Measurements from ENCODE around the gene NTSR1.

The NTSR1 gene

DNA sequence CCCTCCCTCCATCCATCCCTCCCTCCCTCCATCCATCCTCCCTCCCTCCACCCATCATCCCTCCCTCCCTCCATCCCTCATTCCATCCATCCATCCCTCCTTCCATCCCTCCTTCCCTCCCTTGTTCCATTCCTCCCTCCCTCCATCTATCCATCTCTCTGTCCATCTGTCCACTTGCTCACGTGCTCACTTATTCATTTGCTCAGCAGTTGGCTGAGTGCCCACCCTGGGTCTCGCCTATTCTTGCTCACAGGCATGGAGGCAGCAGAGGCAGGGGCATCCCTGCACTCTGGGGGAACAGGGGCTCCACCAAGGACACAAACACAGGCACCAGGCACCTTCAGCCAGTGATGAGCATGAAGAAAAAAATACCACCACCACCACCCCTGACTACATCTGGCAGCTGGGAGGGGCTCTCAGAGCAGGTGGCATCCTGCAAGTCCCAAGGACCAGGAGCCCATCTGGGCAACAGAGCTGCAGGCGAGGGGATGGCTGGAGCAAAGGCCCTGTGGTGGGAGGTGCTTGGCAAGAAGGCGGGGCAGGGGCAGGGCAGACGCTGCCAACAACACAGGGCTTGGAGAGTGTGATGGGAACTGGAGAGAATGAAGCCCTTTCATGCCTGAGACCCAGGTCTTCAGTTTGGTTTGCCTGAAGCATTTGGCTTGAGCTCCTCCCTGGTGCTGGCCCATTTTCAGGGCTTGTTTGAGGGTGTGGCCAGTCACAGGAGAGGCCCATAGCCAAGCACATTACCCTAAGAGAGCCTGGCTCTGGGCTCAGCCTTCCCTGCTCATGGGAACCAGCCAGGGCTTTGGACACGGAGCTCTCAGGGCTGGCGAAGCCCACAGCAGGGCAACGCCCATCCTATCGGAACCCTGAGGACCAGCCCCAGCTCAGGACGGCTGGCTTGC lies 47.4 kb downstream of the NTSR1 start:
- DNase-seq (ENCODE audit: low read depth), result no peak

DNA sequence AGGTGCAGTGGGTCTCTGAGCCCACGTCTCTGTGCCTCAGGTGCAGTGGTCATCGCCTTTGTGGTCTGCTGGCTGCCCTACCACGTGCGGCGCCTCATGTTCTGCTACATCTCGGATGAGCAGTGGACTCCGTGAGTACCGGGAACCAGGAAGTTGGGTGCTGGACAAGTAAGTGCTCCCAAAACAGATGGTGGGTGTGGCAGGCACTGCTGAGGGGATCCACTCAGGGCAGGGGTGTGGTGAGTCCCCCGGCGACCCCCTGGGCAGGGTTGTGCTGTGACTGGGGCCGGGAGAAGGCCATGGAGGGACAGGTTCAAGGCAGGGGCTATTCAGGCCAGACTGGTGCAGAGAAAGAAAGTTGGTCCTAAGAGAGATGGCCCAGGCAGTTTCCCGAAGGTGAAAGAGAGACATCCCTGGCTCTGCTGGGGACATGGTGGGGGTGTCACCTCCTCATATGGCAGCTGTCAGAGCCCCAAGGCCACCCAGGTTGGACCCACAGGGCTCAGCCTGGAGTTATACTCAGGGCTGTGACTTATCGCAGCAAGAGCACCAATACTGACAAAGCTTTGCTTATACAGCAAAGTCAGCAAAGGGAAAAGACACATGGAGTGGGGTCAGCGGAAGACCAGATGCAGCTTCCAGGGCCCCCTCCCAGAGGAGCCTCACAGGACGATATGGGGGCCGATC lies 49.7 kb downstream of the NTSR1 start:
- DNase-seq (ENCODE audit: low read depth), result no peak

- DNase-seq (ENCODE audit: low read depth), result no peak
Measured at GRCh38 chr20:62759981-62760431, 51.4 kb downstream of the NTSR1 start.

DNA sequence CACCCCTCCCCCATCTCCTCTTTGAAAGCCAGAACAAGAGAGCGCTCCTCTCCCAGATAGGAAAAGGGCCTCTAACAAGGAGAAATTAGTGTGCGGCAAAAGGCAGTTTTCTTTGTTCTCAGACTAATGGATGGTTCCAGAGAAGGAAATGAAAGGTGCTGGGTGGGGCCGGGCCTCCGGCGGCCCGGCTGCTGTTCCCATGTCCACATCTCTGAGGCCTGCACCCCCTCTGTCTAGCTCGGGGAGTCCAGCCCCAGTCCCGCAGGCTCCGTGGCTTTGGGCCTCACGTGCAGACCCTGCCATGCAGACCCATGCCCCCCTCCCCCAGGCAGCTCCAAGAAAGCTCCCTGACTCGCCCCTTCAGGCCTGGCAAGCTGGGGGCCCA lies 51.8 kb downstream of the NTSR1 start:
- DNase-seq (ENCODE audit: low read depth), result no peak

GRCh38 chr20:62760856-62761758 lies 52.5 kb downstream of the NTSR1 start:
- no peak for DNase-seq (ENCODE audit: low read depth)

DNA sequence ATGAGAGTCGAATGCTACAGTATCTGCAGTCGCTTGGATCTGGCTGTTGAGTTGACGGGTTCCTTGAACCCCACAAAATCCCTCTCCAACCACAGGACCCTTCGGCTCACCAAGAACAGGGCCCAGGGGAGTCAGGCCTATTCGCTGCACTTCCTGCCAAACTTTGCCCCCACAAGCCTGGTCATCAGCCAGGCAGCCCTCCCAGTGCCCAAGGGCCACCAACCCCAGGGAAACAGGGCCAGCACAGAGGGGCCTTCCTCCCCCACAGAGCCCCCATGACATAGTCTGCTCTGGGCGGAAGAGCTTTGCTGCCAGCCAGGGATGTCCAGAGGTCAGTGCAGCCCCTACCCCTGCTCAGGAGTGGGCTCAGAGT lies 53.1 kb downstream of the NTSR1 start:
- no peak for DNase-seq (ENCODE audit: low read depth)

- DNase-seq (ENCODE audit: low read depth), result no peak
Measured at GRCh38 chr20:62762376-62762775, 53.7 kb downstream of the NTSR1 start.

DNA sequence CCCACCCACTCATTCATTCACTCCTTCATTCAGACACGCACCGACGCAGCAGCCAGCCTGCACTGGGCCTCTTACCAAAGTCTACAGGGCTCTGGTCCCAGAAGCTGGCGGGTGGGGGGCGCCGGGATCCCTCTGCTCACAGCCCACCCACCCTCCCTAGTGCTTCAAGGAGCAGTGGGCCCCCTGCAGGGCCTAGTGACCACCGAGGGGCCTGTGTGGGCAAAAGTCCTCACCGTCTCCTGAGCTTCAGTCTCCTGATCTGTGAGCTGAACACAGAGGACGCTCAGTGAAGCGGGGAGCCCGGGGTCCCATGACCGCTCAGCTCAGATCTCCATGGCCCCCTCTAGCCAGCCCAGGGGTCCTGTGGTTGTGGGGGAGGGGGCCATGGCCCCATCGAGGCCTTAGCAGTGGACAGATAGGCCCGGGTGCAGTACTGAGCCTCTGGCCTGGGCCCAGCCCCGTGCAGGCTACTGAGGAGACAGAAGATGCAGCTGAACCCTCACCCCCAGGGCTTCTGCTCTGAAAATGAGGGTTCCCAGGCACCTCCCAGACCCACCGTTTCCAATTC lies 54.2 kb downstream of the NTSR1 start:
- no peak for DNase-seq (ENCODE audit: low read depth)

- no peak for DNase-seq (ENCODE audit: low read depth)
Measured at GRCh38 chr20:62763404-62763803, 54.8 kb downstream of the NTSR1 start.

DNA sequence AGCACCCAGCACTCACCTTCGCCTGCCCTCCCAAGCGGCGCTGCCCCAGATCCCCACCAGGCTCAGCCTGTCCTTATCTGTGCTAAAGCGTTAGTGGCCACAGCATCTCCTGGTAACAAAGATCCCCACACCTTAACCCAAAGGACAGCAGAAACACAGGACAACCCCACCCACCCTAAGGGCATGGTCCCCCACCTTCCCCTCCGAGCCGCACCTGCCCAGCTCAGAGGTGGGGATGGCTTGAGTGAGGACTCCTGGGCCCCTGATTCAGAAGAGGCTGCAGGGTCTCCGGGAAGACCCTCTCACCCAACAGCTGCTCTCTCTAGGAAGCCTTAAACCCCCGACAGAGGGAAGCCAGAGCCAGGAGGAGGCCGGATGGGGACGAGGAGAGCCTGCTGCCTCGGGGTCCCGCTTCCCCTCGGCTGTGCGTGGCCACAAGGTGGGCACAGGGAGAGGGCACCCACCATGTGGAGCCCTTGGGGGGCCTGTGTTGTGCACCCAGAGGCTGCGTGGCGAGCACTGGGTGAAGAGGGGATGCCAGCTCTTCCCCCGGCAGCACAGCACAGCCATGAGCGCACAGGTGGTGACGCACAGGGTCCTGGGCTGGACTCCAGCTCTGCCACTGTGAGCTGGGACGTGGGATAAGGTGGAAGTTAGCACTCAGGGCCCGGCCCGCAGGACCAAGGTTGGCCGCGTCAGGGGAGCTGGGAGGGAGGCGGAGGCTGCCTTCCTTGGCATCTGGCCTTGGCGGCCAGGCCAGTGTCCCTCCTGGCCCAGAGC lies 55.7 kb downstream of the NTSR1 start:
- DNase-seq (ENCODE audit: low read depth), result no peak

DNA sequence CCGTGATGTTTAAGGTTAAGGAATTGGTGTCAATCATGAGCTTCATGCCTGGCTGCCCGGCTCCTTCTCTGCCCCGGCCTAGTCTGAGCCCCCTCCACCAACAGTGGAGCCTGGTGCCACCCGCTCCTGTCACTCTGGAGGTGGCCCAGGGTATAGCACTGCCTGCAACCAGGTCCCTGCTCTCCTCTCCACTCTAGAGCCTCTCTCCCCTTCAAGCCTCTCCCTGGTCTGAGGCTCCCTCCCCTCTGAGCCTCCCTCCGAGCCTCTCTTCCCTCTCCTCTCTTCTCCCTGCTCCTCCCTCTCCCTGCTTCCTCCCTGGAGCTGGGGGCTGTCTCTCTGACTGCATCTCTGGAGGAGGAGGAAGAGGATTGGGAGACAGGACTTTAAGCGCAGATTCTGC lies 56.4 kb downstream of the NTSR1 start:
- DNase-seq (ENCODE audit: low read depth), result no peak

DNA sequence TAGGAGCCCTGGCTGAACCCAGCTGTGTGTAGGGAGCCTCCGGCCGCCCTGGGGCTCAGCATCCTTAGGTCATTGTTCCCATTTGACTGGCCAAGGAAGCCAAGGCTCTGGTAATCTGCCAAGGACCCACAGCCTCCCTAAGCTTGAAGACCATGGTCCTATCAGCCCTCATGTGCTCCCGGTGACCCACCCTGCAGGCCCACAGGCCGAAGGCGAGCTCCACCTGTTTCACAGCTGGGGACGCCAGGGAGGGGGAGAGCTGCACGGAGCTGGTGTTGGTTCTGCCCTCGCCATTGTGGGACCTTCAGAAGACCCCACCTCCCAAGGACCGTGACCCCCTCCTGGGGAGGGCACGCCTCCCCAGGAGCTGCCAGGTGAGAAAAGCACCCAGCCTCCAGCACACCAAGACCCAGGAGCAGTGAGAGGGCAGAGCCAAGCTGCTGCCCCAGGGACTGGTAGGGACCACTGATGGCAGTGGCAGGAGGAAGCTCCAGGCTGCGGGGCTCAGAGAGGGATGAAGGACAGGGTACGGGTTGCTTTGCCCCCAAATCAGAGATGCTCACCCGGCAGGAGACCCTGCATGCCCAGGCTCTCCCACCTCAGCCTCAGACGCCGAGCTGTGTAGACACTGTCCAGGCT lies 56.9 kb downstream of the NTSR1 start:
- DNase-seq (ENCODE audit: low read depth), result no peak

- no peak for DNase-seq (ENCODE audit: low read depth)
Measured at GRCh38 chr20:62766071-62766450, 57.4 kb downstream of the NTSR1 start.

DNA sequence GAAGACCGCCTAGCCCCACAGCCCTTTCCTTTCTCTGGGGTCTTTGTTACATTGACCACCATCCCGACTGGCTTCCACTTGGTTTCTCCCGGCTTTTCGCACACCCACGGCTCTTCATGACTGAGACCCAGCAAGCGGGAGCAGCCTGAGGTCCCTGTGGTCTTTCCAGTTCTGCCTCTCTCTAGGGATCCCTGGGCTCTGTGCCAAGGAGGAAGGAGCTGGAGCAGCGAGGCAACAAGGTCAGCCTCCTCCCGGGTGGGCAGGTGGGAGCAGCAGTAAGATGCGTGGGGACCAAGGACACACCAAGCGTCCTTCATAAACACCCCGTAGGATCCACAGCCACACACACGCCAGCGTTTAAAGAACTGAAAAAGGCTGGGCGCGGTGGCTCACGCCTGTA lies 58.1 kb downstream of the NTSR1 start:
- DNase-seq (ENCODE audit: low read depth), result no peak

DNA sequence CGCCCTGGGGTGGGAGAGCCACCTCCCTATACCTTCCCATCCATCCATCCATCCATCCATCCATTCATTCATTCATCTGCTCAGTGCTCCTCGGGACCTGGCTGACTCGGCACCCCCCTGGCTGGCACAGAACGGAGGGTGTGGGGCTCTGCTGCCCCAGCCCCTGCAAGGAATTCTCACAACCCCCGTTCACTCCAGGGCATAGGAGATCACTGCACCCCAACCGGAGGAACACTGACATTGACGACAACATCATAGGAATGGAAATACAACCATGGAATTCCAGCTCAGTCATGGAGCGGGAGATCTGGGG lies 59.6 kb downstream of the NTSR1 start:
- DNase-seq (ENCODE audit: low read depth), result no peak

GRCh38 chr20:62768551-62769287 lies 60.1 kb downstream of the NTSR1 start:
- DNase-seq (ENCODE audit: low read depth), result no peak

GRCh38 chr20:62769346-62770071 lies 60.9 kb downstream of the NTSR1 start:
- DNase-seq (ENCODE audit: low read depth), result no peak

DNA sequence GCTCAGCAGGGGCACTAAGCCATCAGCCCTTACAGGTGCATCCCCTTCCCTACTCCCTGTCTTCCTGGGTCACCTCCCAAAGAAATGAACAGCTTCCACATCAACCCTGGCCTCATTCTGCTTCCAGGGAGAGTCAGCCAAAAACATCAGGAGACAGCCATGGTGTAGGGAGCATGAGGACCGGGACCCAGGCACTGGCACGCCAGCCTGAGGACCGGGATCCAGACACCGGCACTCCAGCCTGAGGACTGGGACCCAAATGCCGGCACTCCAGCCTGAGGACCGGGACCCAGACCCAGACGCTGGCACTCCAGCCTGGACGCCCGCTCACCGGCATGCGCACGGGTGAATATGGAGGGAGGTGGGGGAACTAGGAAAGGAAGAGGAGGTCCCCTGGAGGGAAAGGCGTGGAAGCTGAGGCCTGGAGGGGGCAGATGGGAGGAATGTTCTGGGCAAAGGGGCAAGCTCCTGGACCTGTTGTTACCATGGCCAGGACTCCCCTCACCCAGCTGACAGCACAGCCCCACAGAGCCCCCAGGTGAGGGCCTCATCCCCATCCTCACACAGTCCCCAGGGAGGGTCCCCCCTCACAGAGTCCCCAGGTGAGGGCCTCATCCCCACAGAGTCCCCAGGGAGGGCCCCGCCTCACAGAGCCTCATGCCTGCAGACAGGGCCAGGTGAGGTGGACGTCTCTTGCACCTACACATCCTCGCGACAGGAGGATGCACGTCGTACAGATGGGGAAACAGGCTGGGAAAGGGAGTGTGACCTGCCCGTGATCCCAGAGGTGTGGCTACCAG lies 61.7 kb downstream of the NTSR1 start:
- DNase-seq (ENCODE audit: low read depth), result no peak

DNA sequence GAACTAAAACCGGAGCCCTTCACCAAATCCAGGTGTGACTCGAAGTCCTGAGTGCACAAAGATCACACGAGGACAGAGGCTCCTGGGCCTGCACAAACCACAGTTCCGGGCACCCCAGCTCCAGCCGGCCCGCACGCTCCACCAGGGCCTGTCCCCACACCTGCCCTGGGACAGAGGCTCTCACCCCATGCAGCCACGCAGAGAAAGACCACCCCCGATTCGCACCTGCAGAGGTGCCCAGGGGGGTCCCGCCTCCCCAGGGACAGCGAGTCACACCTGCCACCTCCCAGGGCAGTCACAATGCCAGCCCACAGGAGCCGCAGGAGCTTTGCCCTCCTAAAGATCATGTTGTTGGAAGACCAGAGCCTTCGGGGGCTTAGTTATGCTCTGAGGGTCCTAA lies 62.3 kb downstream of the NTSR1 start:
- no peak for DNase-seq (ENCODE audit: low read depth)

All from stimulated activated CD8-positive, alpha-beta memory T cell treated with anti-CD3 and anti-CD28 coated beads, Interleukin-7, amount 100 ng/mL, for 24 hours (primary cell).